Liver (tissue), 9 donors: ENCODE data around the gene SYNPO2. TPM values are rescaled to one million over a fixed set of nuclear protein-coding genes. Genes with fewer than 3 reads are reported as not detected.

Experiments
- DNase-seq: peaks from one replicate; pipeline ENCODE4 v3.0.0-alpha.2; 2017; ENCODE audit warnings: low spot score
- H3K27ac ChIP-seq, 2 donors: one replicate each; pipeline ENCODE4 v1.7.0; 2013; ENCODE audit warnings: inconsistent platforms in 2 of 2, low read length in 2 of 2, control low read depth in 1 of 2, low read depth in 1 of 2, mild to moderate bottlenecking in 1 of 2
- H3K27me3 ChIP-seq, 4 donors: one replicate each; pipeline versions ENCODE4 v1.6.1 to v1.7.0; 2013; ENCODE audit warnings: low read length in 3 of 4, inconsistent platforms in 1 of 4, mild to moderate bottlenecking in 1 of 4, moderate library complexity in 1 of 4; ENCODE audit not compliant: control insufficient read depth in 4 of 4, insufficient read depth in 4 of 4
- H3K36me3 ChIP-seq, 4 donors: one replicate each; pipeline versions ENCODE4 v1.6.1 to v1.7.0; 2013; ENCODE audit warnings: low read length in 3 of 4, mild to moderate bottlenecking in 3 of 4, low read depth in 1 of 4, moderate library complexity in 1 of 4; ENCODE audit not compliant: control insufficient read depth in 4 of 4, insufficient read depth in 3 of 4
- H3K4me1 ChIP-seq, 4 donors: one replicate each; pipeline versions ENCODE4 v1.6.1 to v1.7.0; 2013; ENCODE audit warnings: low read length in 3 of 4, mild to moderate bottlenecking in 3 of 4, moderate library complexity in 1 of 4; ENCODE audit not compliant: control insufficient read depth in 4 of 4, insufficient read depth in 4 of 4
- H3K4me3 ChIP-seq, 3 donors: one replicate each; pipeline versions ENCODE4 v1.6.1 to v1.7.0; 2013; ENCODE audit warnings: low read length in 3 of 3, control low read depth in 1 of 3, low read depth in 1 of 3, mild to moderate bottlenecking in 1 of 3
- H3K9ac ChIP-seq, 2 donors: one replicate each; pipeline ENCODE4 v1.7.0; 2013; ENCODE audit warnings: low read length in 2 of 2, mild to moderate bottlenecking in 2 of 2, moderate library complexity in 2 of 2, control low read depth in 1 of 2, low read depth in 1 of 2
- H3K9me3 ChIP-seq, 4 donors: one replicate each; pipeline versions ENCODE4 v1.6.1 to v1.7.0; 2013; ENCODE audit warnings: low read length in 3 of 4; ENCODE audit not compliant: control insufficient read depth in 4 of 4
- ATF3 ChIP-seq: IDR thresholded peaks from 2 replicates; pipeline ENCODE4 v1.6.1; 2016; ENCODE audit warnings: antibody characterized with exemption
- CTCF ChIP-seq: fragments of 150-350 bp; IDR thresholded peaks from 2 replicates; pipeline ENCODE4 v1.5.1; 2017; ENCODE audit warnings: improper control_type of control experiment, low read depth, low read length; ENCODE audit not compliant: missing input control
- EGR1 ChIP-seq, 2 donors: IDR thresholded peaks; 2 replicates each; pipeline ENCODE4 v1.6.1; 2016 to 2018; ENCODE audit warnings: antibody characterized with exemption in 2 of 2, low read depth in 2 of 2
- FOXA1 ChIP-seq: IDR thresholded peaks from 2 replicates; pipeline ENCODE4 v1.6.1; 2016; ENCODE audit warnings: antibody characterized with exemption
- FOXA2 ChIP-seq: IDR thresholded peaks from 2 replicates; pipeline ENCODE4 v1.6.1; 2016; ENCODE audit warnings: antibody characterized with exemption
- GABPA ChIP-seq, 2 donors: IDR thresholded peaks in 1 of 2; conservative IDR thresholded peaks in 1 of 2; 2 replicates each; pipeline ENCODE4 v1.6.1; 2016; ENCODE audit warnings: antibody characterized with exemption in 2 of 2, mild to moderate bottlenecking in 1 of 2, moderate library complexity in 1 of 2
- HNF4A ChIP-seq, 2 donors: conservative IDR thresholded peaks; 2 replicates each; pipeline ENCODE4 v1.6.1; 2016; ENCODE audit warnings: antibody characterized with exemption in 2 of 2, mild to moderate bottlenecking in 2 of 2
- HNF4G ChIP-seq: IDR thresholded peaks from 2 replicates; pipeline ENCODE4 v1.6.1; 2016; ENCODE audit warnings: antibody characterized with exemption
- JUND ChIP-seq, 2 donors: IDR thresholded peaks; 2 replicates each; pipeline ENCODE4 v1.6.1; 2016; ENCODE audit warnings: antibody characterized with exemption in 2 of 2
- MAX ChIP-seq: IDR thresholded peaks from 2 replicates; pipeline ENCODE4 v1.6.1; 2016; ENCODE audit warnings: antibody characterized with exemption
- NR2F2 ChIP-seq: IDR thresholded peaks from 2 replicates; pipeline ENCODE4 v1.6.1; 2016; ENCODE audit warnings: antibody characterized with exemption
- RAD21 ChIP-seq, 2 donors: IDR thresholded peaks; 2 replicates each; pipeline ENCODE4 v1.6.1; 2016; ENCODE audit warnings: antibody characterized with exemption in 2 of 2, mild to moderate bottlenecking in 2 of 2
- RXRA ChIP-seq, 2 donors: IDR thresholded peaks; 2 replicates each; pipeline ENCODE4 v1.6.1; 2017 to 2018; ENCODE audit warnings: antibody characterized with exemption in 2 of 2, mild to moderate bottlenecking in 1 of 2
- SP1 ChIP-seq: IDR thresholded peaks from 2 replicates; pipeline ENCODE4 v1.6.1; 2018; ENCODE audit warnings: antibody characterized with exemption, mild to moderate bottlenecking
- TAF1 ChIP-seq: conservative IDR thresholded peaks from 2 replicates; pipeline ENCODE4 v1.6.1; 2016; ENCODE audit warnings: antibody characterized with exemption, mild to moderate bottlenecking
- YY1 ChIP-seq: IDR thresholded peaks from 2 replicates; pipeline ENCODE4 v1.6.1; 2016; ENCODE audit warnings: antibody characterized with exemption, mild to moderate bottlenecking
- WGBS: extraction: QIAGEN DNeasy Blood & Tissue Kit; methylation state at CpG from one replicate; pipeline ENCODE4 v1.1.7; 2013; 5-methylcytosine and 5-hydroxymethylcytosine counted together
- polyA plus RNA-seq, 2 donors: library from polyadenylated mRNA; stranded (reverse) in 1 of 2; unstranded in 1 of 2; fragments of 200-250 nt in 1 of 2; fragments of >200 nt in 1 of 2; fragmentation: Nextera tagmentation in 1 of 2; extraction: Ambion mirVana in 1 of 2; gene quantifications; one replicate each; pipeline versions ENCODE4 v1.2.1 to v1.2.3, GENCODE V29; 2013 to 2015
- total RNA-seq, 2 donors: library from RNA; depleted of rRNA; stranded (reverse); fragments of >200 nt; gene quantifications; one replicate each; pipeline ENCODE4 v1.2.3, GENCODE V29; 2014
- TF ChIP-seq, protein P1 (sequence below): IDR thresholded peaks from 2 replicates; pipeline ENCODE4 v1.6.1; 2016; ENCODE audit warnings: antibody characterized with exemption
- TF ChIP-seq, protein P2 (sequence below): IDR thresholded peaks from 2 replicates; pipeline ENCODE4 v1.6.1; 2016; ENCODE audit warnings: antibody characterized with exemption, mild to moderate bottlenecking
- donor health status: healthy.
- donor health status: healthy.
- donor health status: healthy.
- donor health status: healthy.
- donor health status: healthy.

The SYNPO2 gene
- total and polyA plus RNA-seq, 4 donors: 2.4 to 10.9 (median 3.4) TPM

GRCh38 chr4:119081943-119082342, 193.3 kb downstream of the SYNPO2 start:
- peaks cover 0 to 5% (median 0%) of the 10 kb centered on the region in 4 donors for H3K4me1 ChIP-seq

GRCh38 chr4:119082661-119083060, 194.0 kb downstream of the SYNPO2 start:
- Histone ChIP-seq H3K27ac (no peak overlapping the region), H3K4me1 (peaks cover 0 to 5% (median 0%) of the 10 kb centered on the region in 4 donors), H3K9me3 (no peaks in the 10 kb centered on the region), H3K4me3 (no peak overlapping the region), H3K9ac (no peak overlapping the region), H3K27me3 (no peaks in the 10 kb centered on the region), H3K36me3 (no peaks in the 10 kb centered on the region)
- no peak for TF ChIP-seq GABPA (IDR thresholded peaks at IDR 0.05 in 1 of 2, conservative IDR thresholded peaks at IDR 0.05 in 1 of 2)
- TF ChIP-seq, protein P1, sequence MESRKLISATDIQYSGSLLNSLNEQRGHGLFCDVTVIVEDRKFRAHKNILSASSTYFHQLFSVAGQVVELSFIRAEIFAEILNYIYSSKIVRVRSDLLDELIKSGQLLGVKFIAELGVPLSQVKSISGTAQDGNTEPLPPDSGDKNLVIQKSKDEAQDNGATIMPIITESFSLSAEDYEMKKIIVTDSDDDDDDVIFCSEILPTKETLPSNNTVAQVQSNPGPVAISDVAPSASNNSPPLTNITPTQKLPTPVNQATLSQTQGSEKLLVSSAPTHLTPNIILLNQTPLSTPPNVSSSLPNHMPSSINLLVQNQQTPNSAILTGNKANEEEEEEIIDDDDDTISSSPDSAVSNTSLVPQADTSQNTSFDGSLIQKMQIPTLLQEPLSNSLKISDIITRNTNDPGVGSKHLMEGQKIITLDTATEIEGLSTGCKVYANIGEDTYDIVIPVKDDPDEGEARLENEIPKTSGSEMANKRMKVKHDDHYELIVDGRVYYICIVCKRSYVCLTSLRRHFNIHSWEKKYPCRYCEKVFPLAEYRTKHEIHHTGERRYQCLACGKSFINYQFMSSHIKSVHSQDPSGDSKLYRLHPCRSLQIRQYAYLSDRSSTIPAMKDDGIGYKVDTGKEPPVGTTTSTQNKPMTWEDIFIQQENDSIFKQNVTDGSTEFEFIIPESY: no peak
- no peak for TF ChIP-seq ATF3
- no peak for TF ChIP-seq HNF4G
- TF ChIP-seq NR2F2: no peak
- no peak for TF ChIP-seq RAD21 (IDR thresholded peaks at IDR 0.05)
- TF ChIP-seq FOXA2: no peak
- TF ChIP-seq, protein P2, sequence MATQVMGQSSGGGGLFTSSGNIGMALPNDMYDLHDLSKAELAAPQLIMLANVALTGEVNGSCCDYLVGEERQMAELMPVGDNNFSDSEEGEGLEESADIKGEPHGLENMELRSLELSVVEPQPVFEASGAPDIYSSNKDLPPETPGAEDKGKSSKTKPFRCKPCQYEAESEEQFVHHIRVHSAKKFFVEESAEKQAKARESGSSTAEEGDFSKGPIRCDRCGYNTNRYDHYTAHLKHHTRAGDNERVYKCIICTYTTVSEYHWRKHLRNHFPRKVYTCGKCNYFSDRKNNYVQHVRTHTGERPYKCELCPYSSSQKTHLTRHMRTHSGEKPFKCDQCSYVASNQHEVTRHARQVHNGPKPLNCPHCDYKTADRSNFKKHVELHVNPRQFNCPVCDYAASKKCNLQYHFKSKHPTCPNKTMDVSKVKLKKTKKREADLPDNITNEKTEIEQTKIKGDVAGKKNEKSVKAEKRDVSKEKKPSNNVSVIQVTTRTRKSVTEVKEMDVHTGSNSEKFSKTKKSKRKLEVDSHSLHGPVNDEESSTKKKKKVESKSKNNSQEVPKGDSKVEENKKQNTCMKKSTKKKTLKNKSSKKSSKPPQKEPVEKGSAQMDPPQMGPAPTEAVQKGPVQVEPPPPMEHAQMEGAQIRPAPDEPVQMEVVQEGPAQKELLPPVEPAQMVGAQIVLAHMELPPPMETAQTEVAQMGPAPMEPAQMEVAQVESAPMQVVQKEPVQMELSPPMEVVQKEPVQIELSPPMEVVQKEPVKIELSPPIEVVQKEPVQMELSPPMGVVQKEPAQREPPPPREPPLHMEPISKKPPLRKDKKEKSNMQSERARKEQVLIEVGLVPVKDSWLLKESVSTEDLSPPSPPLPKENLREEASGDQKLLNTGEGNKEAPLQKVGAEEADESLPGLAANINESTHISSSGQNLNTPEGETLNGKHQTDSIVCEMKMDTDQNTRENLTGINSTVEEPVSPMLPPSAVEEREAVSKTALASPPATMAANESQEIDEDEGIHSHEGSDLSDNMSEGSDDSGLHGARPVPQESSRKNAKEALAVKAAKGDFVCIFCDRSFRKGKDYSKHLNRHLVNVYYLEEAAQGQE: no peak
- no peak for TF ChIP-seq HNF4A (conservative IDR thresholded peaks at IDR 0.05)
- no peak for TF ChIP-seq CTCF
- no peak for TF ChIP-seq MAX
- no peak for TF ChIP-seq FOXA1
- TF ChIP-seq YY1: no peak
- no peak for TF ChIP-seq EGR1 (IDR thresholded peaks at IDR 0.05; ENCODE audit: low read depth in 2 of 2)
- TF ChIP-seq TAF1: no peak
- TF ChIP-seq RXRA (IDR thresholded peaks at IDR 0.05): no peak
- TF ChIP-seq SP1: no peak
- no peak for TF ChIP-seq JUND (IDR thresholded peaks at IDR 0.05)
- WGBS: 80% methylated on average over 2 of the region's 2 CpGs
- DNase-seq: no peak

More at GRCh38 chr4:119081943-119082342, 193.3 kb downstream of the SYNPO2 start:
- 54% methylated on average over 3 of the region's 3 CpGs for WGBS
- Histone ChIP-seq H3K4me3 (no peak overlapping the region), H3K9me3 (no peaks in the 10 kb centered on the region), H3K27me3 (no peaks in the 10 kb centered on the region), H3K27ac (no peak overlapping the region), H3K36me3 (no peaks in the 10 kb centered on the region), H3K9ac (no peak overlapping the region)
- TF ChIP-seq CTCF: no peak
- peak; percentile 54 for TF ChIP-seq NR2F2
- DNase-seq: no peak
